Ovary (tissue), 9 donors: ENCODE results near the gene CYP1A1. TPM values are rescaled to one million over a fixed set of nuclear protein-coding genes. Genes with fewer than 3 reads are reported as not detected.

Experiments used
- DNase-seq, 5 donors: peaks; one replicate each; pipeline ENCODE4 v3.0.0-alpha.2; 2019 to 2020
- H3K27ac ChIP-seq, 2 donors: fragments of 200-600 bp; one replicate each; pipeline versions ENCODE4 v1.5.1 to v1.8.0; 2019 to 2022
- H3K27me3 ChIP-seq: fragments of 200-600 bp; one replicate; pipeline ENCODE4 v1.8.0; 2022
- H3K36me3 ChIP-seq: fragments of 200-600 bp; sonication (generic); one replicate; pipeline ENCODE4 v1.5.1; 2019
- H3K4me1 ChIP-seq: one replicate; pipeline ENCODE4 v1.8.1; 2013; ENCODE audit warnings: mild to moderate bottlenecking, moderate library complexity; ENCODE audit not compliant: insufficient read depth
- H3K4me3 ChIP-seq: fragments of 200-600 bp; sonication (generic); one replicate; pipeline ENCODE4 v1.5.1; 2017
- H3K9me3 ChIP-seq, 2 donors: fragments of 200-600 bp in 1 of 2; sonication (generic) in 1 of 2; one replicate each; pipeline versions ENCODE4 v1.5.1 to v1.8.1; 2013 to 2019; ENCODE audit warnings: mild to moderate bottlenecking in 1 of 2, moderate library complexity in 1 of 2
- EP300 ChIP-seq: sonication (generic); formaldehyde crosslinking; IDR thresholded peaks from one replicate; pipeline ENCODE4 v1.6.1; 2017; ENCODE audit warnings: antibody characterized with exemption
- POLR2A ChIP-seq: fragments of 450-650 bp; IDR thresholded peaks from one replicate; pipeline ENCODE4 v1.6.1; 2017; ENCODE audit warnings: antibody characterized with exemption, mild to moderate bottlenecking, moderate library complexity
- WGBS, 3 donors: extraction: QIAGEN DNeasy Blood & Tissue Kit in 1 of 3; methylation state at CpG; one replicate each; pipeline versions ENCODE4 v1.1.5 to v1.1.7; 2013 to 2017; 5-methylcytosine and 5-hydroxymethylcytosine counted together
- intact Hi-C, 4 donors: fragments of 100-400 bp; cut with DNase I; formaldehyde crosslinking; loops; one replicate each; pipeline versions ENCODE4 v1.11.0 to v1.15.1; 2022 to 2023
- polyA plus RNA-seq, 2 donors: library from polyadenylated mRNA; stranded (reverse); fragments of 200-250 nt in 1 of 2; fragments of 350-450 nt in 1 of 2; fragmentation: Illumina TruSeq in 1 of 2; extraction: RNeasy Lipid Tissue Mini Kit (QIAGEN cat#74804) in 1 of 2; gene quantifications; one replicate each; pipeline ENCODE4 v1.2.3, GENCODE V29; 2013 to 2014
- total RNA-seq, 7 donors: library from RNA; depleted of rRNA in 2 of 7; stranded (reverse); fragments of >200 nt in 2 of 7; fragmentation: NEBNext Ultra II Directional in 3 of 7; extraction: Animal tissue kit (Norgen Biotek cat#: 25700) in 3 of 7; gene quantifications; one replicate each; pipeline versions ENCODE4 v1.1.0 to v1.2.4, GENCODE V29; 2016 to 2023
- TF ChIP-seq, protein P1 (sequence below), 3 donors: fragments of 450-650 bp in 2 of 3; fragments of 200-600 bp in 1 of 3; IDR thresholded peaks; one replicate each; pipeline versions ENCODE4 v1.5.1 to v1.8.0; 2016 to 2022; ENCODE audit warnings: antibody characterized with exemption in 3 of 3, mild to moderate bottlenecking in 1 of 3
- donor health status: DM: no; HTN: no; CAD: no; lungs with moderate emphysema.
- donor health status: DM: no; HTN: no; CAD: no.
- donor health status: Bipolar disorder and iron deficiency.
- donor health status: DM: yes; HTN: yes; CAD: no.
- donor health status: DM: no; HTN: no; CAD: no.
- donor health status: DM: yes; HTN: yes; CAD: no.

The CYP1A1 gene
- total and polyA plus RNA-seq, 9 donors: 0.10 to 1.6 (median 0.96) TPM; not detected in 6

DNA sequence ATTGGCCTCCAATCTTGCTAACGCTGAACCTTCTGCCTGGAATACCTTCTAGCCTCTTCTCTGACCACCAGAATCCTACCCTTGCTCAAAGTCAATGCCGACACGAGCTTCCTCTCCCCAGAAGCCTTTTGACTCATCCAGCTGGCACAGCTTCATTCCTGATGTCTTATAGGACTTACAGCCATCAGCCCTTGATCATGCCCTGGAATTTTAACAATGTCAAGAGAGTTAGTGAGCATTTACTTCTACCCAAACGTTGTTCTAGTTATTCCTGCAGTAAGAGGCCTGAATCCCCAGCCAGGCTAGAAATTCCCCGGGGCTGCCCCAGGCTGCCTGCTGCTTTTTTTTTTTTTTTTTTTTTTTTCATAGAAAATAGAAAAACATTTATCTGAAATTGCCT lies 27.2 kb upstream of the CYP1A1 start:
- intact Hi-C loops: no loop called here
- Histone ChIP-seq H3K36me3 (no peaks in the 10 kb centered on the region), H3K27ac (no peak overlapping the region), H3K9me3 (no peaks in the 10 kb centered on the region), H3K4me1 (no peaks in the 10 kb centered on the region), H3K4me3 (no peak overlapping the region), H3K27me3 (no peaks in the 10 kb centered on the region)
- 22 to 37% (median 24%) methylated on average over 5 of the region's 5 CpGs for WGBS, 3 donors
- no peak for DNase-seq
- TF ChIP-seq EP300: no peak
- TF ChIP-seq, protein P1, sequence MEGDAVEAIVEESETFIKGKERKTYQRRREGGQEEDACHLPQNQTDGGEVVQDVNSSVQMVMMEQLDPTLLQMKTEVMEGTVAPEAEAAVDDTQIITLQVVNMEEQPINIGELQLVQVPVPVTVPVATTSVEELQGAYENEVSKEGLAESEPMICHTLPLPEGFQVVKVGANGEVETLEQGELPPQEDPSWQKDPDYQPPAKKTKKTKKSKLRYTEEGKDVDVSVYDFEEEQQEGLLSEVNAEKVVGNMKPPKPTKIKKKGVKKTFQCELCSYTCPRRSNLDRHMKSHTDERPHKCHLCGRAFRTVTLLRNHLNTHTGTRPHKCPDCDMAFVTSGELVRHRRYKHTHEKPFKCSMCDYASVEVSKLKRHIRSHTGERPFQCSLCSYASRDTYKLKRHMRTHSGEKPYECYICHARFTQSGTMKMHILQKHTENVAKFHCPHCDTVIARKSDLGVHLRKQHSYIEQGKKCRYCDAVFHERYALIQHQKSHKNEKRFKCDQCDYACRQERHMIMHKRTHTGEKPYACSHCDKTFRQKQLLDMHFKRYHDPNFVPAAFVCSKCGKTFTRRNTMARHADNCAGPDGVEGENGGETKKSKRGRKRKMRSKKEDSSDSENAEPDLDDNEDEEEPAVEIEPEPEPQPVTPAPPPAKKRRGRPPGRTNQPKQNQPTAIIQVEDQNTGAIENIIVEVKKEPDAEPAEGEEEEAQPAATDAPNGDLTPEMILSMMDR (IDR thresholded peaks at IDR 0.05): no peak
- TF ChIP-seq POLR2A: no peak

DNA sequence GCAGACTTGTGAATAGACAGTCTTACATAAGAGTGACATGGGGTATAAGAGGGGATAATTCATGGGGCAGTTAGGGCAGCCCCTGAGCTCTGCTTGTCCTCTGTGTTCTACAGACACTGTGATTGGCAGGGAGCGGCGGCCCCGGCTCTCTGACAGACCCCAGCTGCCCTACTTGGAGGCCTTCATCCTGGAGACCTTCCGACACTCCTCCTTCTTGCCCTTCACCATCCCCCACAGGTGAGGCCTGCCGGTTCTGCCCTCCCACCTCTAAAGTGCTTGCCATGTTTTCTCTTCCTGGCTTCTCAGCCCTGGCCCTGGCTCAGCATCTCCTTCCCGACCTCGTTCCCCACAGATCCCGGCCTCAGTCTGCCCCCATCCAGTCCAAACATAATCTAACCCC lies 26.7 kb upstream of the CYP1A1 start:
- TF ChIP-seq, protein P1 (IDR thresholded peaks at IDR 0.05): no peak
- no peak for TF ChIP-seq POLR2A
- Histone ChIP-seq H3K27ac (no peak overlapping the region), H3K36me3 (no peaks in the 10 kb centered on the region), H3K27me3 (no peaks in the 10 kb centered on the region), H3K9me3 (no peaks in the 10 kb centered on the region), H3K4me1 (no peaks in the 10 kb centered on the region), H3K4me3 (no peak overlapping the region)
- intact Hi-C loops: no loop called here
- no peak for DNase-seq
- WGBS, 3 donors: 57 to 64% (median 58%) methylated on average over 8 of the region's 8 CpGs

DNA sequence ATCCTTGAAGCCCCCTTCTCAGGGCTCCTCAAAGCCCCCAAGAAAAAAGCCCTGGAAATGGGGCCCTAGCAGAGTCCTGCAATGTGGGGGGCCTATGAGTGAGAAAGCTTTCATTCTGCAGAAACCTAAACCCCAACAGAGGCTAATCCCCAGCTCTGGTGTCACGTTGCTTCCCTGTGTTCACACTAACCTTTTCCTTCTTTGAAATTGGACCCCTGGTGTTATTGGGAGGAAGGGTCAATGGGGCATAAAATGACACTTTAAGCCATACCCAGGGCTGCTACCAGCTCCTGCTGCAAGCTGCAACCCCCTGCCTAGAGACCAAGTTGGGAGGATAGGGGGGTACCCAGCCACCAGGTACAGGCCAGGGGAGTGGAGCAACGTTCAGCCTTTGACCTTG lies 25.4 kb upstream of the CYP1A1 start:
- Histone ChIP-seq H3K36me3 (no peaks in the 10 kb centered on the region), H3K4me3 (no peak overlapping the region), H3K27me3 (no peaks in the 10 kb centered on the region), H3K27ac (no peak overlapping the region), H3K4me1 (no peaks in the 10 kb centered on the region), H3K9me3 (no peaks in the 10 kb centered on the region)
- intact Hi-C loops: no loop called here
- 33 to 44% (median 38%) methylated on average over 2 of the region's 2 CpGs for WGBS, 3 donors
- TF ChIP-seq, protein P1 (IDR thresholded peaks at IDR 0.05): no peak
- TF ChIP-seq EP300 (no peak), POLR2A (no peak)
- no peak for DNase-seq

DNA sequence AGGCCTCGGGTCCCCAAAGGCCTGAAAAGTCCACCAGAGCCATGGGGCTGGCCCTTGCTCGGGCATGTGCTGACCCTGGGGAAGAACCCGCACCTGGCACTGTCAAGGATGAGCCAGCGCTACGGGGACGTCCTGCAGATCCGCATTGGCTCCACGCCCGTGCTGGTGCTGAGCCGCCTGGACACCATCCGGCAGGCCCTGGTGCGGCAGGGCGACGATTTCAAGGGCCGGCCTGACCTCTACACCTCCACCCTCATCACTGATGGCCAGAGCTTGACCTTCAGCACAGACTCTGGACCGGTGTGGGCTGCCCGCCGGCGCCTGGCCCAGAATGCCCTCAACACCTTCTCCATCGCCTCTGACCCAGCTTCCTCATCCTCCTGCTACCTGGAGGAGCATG lies 24.5 kb upstream of the CYP1A1 start:
- no peak for DNase-seq
- no peaks in the 10 kb centered on the region for H3K9me3 ChIP-seq
- no peaks in the 10 kb centered on the region for H3K4me1 ChIP-seq
- H3K36me3 ChIP-seq: no peaks in the 10 kb centered on the region
- no peaks in the 10 kb centered on the region for H3K27me3 ChIP-seq
- no peak overlapping the region for H3K4me3 ChIP-seq
- no peak for TF ChIP-seq EP300
- TF ChIP-seq, protein P1 (IDR thresholded peaks at IDR 0.05): no peak
- TF ChIP-seq POLR2A: no peak
- WGBS, 3 donors: 87 to 91% (median 90%) methylated on average over 19 to 20 of the region's 20 CpGs
- intact Hi-C loops: no loop called here
- H3K27ac ChIP-seq: no peak overlapping the region
